Fibroblast of pulmonary artery (primary cell): Measurements from ENCODE around the gene KLF2.
A peak's percentile ranks its signal among the peaks of the same experiment; 100 is the strongest.
"Not testable (repeated sequence)": the region's sequence is repeated elsewhere in the genome, so short reads cannot be mapped to it uniquely, and the experiment has no call there.

Source experiments
- DNase-seq: peaks from one replicate; pipeline ENCODE4 v3.0.0-alpha.2; 2010; ENCODE audit warnings: low read depth
- H3K4me3 ChIP-seq: replicated peaks from 2 replicates; pipeline ENCODE4 v1.5.1; 2011; ENCODE audit warnings: low read depth, mild to moderate bottlenecking, control low read depth, low read length, moderate library complexity
- TF ChIP-seq, protein P1 (sequence below): IDR thresholded peaks from 2 replicates; pipeline ENCODE4 v1.5.1; 2011; ENCODE audit warnings: mild to moderate bottlenecking, control low read depth, low read length, inconsistent platforms; ENCODE audit errors: missing control alignments

The KLF2 gene

DNA sequence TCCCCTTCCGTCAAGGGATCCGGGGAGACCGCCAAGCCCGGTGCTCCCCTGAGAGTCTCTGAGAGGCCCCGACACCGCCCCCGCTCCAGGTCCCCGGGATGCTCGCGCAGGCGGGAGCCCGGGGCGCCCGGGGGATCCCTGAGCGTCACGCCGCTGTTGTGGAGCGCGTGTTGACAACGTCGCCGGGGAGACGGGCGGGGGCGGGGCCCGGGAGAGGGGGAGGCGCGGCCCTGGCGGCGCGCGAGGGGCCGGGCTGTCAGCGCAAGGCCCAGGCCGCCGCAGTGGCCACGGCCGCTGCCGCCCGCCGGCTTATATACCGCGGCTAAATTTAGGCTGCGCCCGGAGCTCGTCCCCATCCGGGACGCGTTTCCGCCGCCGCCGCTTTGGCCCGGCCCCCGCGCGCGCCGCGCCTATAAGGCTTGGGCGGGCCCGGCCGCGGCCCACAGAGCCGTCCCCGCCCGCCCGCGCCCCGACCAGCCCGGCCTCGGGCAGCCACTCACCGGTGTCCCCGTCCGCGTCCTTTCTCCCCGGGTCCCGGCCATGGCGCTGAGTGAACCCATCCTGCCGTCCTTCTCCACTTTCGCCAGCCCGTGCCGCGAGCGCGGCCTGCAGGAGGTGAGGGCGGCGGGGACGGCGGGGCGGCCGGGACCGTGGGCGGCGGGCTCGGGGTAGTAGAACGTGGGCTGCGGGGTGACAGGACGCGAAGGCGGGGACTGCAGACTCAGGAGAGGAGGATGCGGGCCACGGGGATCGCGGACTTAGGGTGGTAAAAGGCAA lies at the start of gene KLF2:
TSS of gene KLF2 (plus strand) at position 443 of the 777 bp plus-strand sequence. CDS start at position 541, 98 bp downstream.
- peak; percentile 96 for DNase-seq
- H3K4me3 ChIP-seq = peak within 1 kb of the TSS; percentile 89
- TF ChIP-seq, protein P1, sequence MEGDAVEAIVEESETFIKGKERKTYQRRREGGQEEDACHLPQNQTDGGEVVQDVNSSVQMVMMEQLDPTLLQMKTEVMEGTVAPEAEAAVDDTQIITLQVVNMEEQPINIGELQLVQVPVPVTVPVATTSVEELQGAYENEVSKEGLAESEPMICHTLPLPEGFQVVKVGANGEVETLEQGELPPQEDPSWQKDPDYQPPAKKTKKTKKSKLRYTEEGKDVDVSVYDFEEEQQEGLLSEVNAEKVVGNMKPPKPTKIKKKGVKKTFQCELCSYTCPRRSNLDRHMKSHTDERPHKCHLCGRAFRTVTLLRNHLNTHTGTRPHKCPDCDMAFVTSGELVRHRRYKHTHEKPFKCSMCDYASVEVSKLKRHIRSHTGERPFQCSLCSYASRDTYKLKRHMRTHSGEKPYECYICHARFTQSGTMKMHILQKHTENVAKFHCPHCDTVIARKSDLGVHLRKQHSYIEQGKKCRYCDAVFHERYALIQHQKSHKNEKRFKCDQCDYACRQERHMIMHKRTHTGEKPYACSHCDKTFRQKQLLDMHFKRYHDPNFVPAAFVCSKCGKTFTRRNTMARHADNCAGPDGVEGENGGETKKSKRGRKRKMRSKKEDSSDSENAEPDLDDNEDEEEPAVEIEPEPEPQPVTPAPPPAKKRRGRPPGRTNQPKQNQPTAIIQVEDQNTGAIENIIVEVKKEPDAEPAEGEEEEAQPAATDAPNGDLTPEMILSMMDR = no peak

DNA sequence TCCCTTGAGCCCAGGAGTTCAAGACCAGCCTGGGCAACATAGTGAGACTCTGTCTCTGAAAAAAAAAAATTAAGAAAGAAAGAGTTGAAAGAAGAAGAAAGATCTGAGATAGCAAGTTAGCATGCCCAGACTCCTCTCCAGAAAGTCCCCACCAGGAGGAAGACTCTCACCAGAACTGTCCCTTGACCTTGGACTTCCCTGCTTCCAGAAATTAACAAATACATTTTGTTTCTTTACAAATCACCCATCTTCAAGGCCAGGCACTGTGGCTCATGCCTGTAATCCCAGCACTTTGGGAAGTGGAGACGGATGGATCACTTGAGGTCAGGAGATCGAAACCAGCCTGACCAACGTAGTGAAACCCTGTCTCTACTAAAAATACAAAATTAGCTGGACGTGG lies 44.3 kb upstream of the KLF2 start:
- no peak for DNase-seq
- no peak overlapping the region for H3K4me3 ChIP-seq
- TF ChIP-seq, protein P1 = no peak

DNA sequence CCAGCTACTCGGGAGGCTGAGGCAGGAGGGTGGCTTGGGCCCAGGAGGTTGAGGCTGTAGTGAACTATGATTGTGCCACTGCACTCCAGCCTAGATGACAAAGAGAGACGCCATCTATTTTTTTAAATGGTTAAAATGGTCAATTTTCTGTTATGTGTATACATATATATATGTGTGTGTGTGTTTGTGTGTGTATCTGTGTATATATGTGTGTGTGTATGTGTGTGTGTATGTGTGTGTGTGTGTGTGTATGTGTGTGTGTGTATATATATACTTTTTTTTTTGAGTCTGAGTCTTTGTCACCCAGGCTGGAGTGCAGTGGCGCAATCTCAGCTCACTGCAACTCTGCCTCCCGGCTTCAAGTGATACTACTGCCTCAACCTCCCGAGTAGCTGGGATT lies 42.9 kb upstream of the KLF2 start:
- TF ChIP-seq, protein P1 = no peak
- no peak overlapping the region for H3K4me3 ChIP-seq
- no peak for DNase-seq

DNA sequence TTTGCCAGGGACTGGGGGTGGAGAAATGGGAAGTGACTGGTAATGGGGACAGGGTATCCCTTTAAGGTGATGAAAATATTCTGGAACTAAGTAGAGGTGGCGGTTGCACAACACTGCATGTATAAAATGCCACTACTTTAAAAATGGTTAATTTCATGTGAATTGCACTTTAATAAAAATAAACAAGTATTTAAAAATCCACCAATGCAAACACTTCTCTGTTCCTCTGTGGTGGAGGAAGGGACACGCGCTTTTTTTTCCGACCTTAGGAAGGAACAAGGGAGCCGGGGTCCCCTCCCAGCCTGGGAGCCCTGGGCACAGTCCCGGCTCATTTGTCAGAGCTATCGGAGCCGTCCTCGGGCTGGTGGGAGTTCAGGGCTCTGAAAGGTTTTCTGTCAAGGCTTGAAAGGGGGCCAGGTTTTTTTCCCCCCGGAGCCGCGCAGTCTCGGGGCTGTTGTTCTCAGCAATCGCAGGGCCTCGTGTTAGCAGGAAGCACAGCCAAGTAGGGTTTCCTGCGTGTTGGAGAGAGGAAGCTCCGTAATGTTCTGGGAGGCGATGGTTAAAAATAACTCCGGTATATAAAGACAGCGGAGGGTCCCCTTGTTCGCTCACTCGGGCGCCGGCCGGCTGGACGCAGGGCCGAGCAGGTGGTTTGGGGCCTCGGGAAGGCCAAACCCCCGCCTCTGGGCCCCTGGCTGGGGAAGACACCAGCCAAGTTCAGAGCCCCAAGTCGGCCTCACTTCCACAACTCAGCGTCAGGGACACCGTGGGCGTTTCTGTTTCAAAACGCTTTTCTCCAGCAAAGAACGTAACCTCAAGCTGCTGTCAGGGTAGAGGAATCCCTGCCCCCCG lies 41.2 kb upstream of the KLF2 start:
- DNase-seq = peak; percentile 97
- H3K4me3 ChIP-seq = peak overlapping the region; percentile 9
- TF ChIP-seq, protein P1 = no peak

DNA sequence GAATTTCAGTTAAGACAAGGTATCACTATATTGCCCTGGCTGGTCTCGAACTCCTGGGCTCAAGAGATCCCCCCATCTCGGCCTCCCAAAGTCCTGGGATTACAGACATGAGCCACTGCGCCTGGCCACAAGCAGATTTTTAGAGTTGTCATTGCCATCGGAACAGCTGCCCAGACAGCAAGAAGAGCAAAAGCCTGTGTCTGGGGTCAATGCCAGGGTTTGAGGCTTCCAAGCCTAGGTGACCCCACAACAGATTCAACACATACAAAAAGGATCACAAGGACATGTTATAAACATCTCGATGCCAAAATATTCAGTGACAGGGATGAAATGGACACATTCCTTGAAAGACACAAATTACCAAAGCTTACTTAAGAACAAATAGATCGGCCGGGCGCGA lies 40.1 kb upstream of the KLF2 start:
- TF ChIP-seq, protein P1 = no peak
- no peak for DNase-seq
- H3K4me3 ChIP-seq = no peak overlapping the region

DNA sequence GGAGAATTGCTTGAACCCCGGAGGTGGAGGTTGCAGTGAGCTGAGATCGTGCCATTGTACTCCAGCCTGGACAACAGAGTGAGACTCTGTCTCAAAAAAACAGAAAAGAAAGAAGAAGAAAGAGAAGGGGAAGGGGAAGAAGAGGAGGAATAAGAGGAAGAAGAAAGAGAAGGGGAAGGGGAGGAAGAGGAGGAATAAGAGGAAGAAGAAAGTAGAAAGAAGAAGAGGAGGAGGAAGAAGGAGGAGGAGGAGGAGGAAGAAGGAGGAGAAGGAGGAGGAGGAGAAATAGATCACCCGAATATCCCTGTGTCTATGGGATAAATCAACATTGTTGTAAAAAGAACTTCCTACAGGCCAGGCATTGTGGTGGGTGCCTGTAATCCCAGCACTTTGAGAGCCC lies 39.5 kb upstream of the KLF2 start:
- not testable (repeated sequence) for H3K4me3 ChIP-seq, DNase-seq

DNA sequence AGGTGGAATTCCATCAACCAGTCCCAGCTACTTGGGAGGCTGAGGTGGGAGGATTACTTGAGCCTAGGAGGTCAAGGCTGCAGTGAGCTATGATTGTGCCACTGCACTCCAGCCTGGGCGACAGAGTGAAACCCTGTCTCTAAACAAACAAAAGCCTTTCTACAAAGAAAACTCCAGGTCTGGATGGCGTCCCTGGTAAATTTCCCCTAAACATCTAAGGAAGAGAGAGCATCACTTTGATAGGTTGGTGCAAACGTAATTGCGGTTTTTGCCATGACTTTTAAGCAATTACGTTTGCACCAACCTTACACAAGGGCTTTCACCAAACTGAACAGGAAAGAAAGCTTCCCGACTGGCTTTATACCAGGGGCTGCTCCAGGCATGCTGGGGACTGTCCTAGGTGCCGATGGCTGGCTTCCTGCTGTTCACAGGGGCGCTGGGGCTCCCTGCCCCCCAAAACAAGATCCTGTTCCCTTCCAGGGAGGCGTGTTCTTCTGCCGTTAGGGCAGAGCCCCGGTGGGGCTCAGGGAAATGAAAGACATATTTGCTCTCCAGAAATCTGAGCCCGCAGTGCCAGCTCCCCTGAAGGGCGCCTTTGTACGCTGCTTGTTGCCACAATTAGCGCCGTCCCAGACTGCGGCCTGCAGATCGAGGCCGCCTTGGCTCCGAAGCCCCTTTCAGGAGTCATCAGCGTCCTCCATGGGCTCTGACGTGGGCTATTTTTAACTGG lies 38.7 kb upstream of the KLF2 start:
- TF ChIP-seq, protein P1 = no peak
- no peak for DNase-seq
- H3K4me3 ChIP-seq = no peak overlapping the region
